ENCODE measurements around the gene CCDC18.
"Not testable (repeated sequence)": the region's sequence is repeated elsewhere in the genome, so short reads cannot be mapped to it uniquely, and the experiment has no call there.

The CCDC18 gene

GRCh38 chr1:93238425-93238824 is 57.9 kb downstream of the CCDC18 start:
- no peaks in the 10 kb centered on the region for H3K4me1 ChIP-seq (ENCODE audit: insufficient read depth, low read length, poor library complexity, severe bottlenecking)
- H3F3A ChIP-seq (ENCODE audit: low read depth) = no peaks in the 10 kb centered on the region
- H3K4me2 ChIP-seq (ENCODE audit: low read depth, low read length, poor library complexity, severe bottlenecking) = no peak overlapping the region
- H3K9me2 ChIP-seq (replicated peaks; ENCODE audit: low read depth, low read length) = no peaks in the 10 kb centered on the region
- H3K36me3 ChIP-seq (ENCODE audit: insufficient read depth, low read length) = peaks cover 29% of the 10 kb centered on the region
- H3K4me3 ChIP-seq (ENCODE audit: low read length, poor library complexity, severe bottlenecking) = no peak overlapping the region
- H3K9me3 ChIP-seq (ENCODE audit: insufficient read depth, low read depth, low read length) = peaks cover 4% of the 10 kb centered on the region; the same call in 1 of the 2 replicates
- no peaks in the 10 kb centered on the region for H3K79me2 ChIP-seq (ENCODE audit: insufficient read depth, low read length)
- TF ChIP-seq CTCF (conservative IDR thresholded peaks at IDR 0.05; ENCODE audit: low read length) (no peak), EZH2phosphoT487 (IDR thresholded peaks at IDR 0.05; ENCODE audit: borderline replicate concordance) (no peak)
- no peak overlapping the region for H3K9ac ChIP-seq (ENCODE audit: low read depth, low read length, poor library complexity, severe bottlenecking)
- H4K20me1 ChIP-seq (ENCODE audit: insufficient read depth, low read length, poor library complexity, severe bottlenecking) = no peaks in the 10 kb centered on the region
- H2AFZ ChIP-seq (ENCODE audit: low read length) = no peak overlapping the region
- H3K27me3 ChIP-seq (ENCODE audit: insufficient read depth, low read length, poor library complexity, severe bottlenecking) = no peaks in the 10 kb centered on the region

- H3K4me1 ChIP-seq (ENCODE audit: insufficient read depth, low read length, poor library complexity, severe bottlenecking) = no peaks in the 10 kb centered on the region
- H3K9ac ChIP-seq (ENCODE audit: low read depth, low read length, poor library complexity, severe bottlenecking) = no peak overlapping the region
- H2AFZ ChIP-seq (ENCODE audit: low read length) = no peak overlapping the region
- H3K4me3 ChIP-seq (ENCODE audit: low read length, poor library complexity, severe bottlenecking) = no peak overlapping the region
- peaks cover 8% of the 10 kb centered on the region; the same call in 1 of the 2 replicates for H3K9me3 ChIP-seq (ENCODE audit: insufficient read depth, low read depth, low read length)
- H3K4me2 ChIP-seq (ENCODE audit: low read depth, low read length, poor library complexity, severe bottlenecking) = no peak overlapping the region
- H3K9me2 ChIP-seq (replicated peaks; ENCODE audit: low read depth, low read length) = no peaks in the 10 kb centered on the region
- H3K79me2 ChIP-seq (ENCODE audit: insufficient read depth, low read length) = no peaks in the 10 kb centered on the region
- peaks cover 29% of the 10 kb centered on the region for H3K36me3 ChIP-seq (ENCODE audit: insufficient read depth, low read length)
- TF ChIP-seq EZH2phosphoT487 (IDR thresholded peaks at IDR 0.05; ENCODE audit: borderline replicate concordance) (no peak), CTCF (conservative IDR thresholded peaks at IDR 0.05; ENCODE audit: low read length) (no peak)
- no peaks in the 10 kb centered on the region for H4K20me1 ChIP-seq (ENCODE audit: insufficient read depth, low read length, poor library complexity, severe bottlenecking)
- H3K27me3 ChIP-seq (ENCODE audit: insufficient read depth, low read length, poor library complexity, severe bottlenecking) = no peaks in the 10 kb centered on the region
- H3F3A ChIP-seq (ENCODE audit: low read depth) = no peaks in the 10 kb centered on the region
Measured at GRCh38 chr1:93239863-93240262, 59.3 kb downstream of the CCDC18 start.

GRCh38 chr1:93243233-93243632 is 62.7 kb downstream of the CCDC18 start:
- H3K9ac ChIP-seq (ENCODE audit: low read depth, low read length, poor library complexity, severe bottlenecking); H3K4me3 ChIP-seq (ENCODE audit: low read length, poor library complexity, severe bottlenecking); H3K9me2 ChIP-seq (replicated peaks; ENCODE audit: low read depth, low read length); H3F3A ChIP-seq (ENCODE audit: low read depth); H3K4me2 ChIP-seq (ENCODE audit: low read depth, low read length, poor library complexity, severe bottlenecking); H3K9me3 ChIP-seq (ENCODE audit: insufficient read depth, low read depth, low read length); H3K79me2 ChIP-seq (ENCODE audit: insufficient read depth, low read length); H4K20me1 ChIP-seq (ENCODE audit: insufficient read depth, low read length, poor library complexity, severe bottlenecking); H3K4me1 ChIP-seq (ENCODE audit: insufficient read depth, low read length, poor library complexity, severe bottlenecking); H2AFZ ChIP-seq (ENCODE audit: low read length); H3K27me3 ChIP-seq (ENCODE audit: insufficient read depth, low read length, poor library complexity, severe bottlenecking): not testable (repeated sequence)
- peaks cover 23% of the 10 kb centered on the region for H3K36me3 ChIP-seq (ENCODE audit: insufficient read depth, low read length)

- no peaks in the 10 kb centered on the region for H4K20me1 ChIP-seq (ENCODE audit: insufficient read depth, low read length, poor library complexity, severe bottlenecking)
- H3K9ac ChIP-seq (ENCODE audit: low read depth, low read length, poor library complexity, severe bottlenecking) = no peak overlapping the region
- peaks cover 8% of the 10 kb centered on the region; the same call in 1 of the 2 replicates for H3K9me3 ChIP-seq (ENCODE audit: insufficient read depth, low read depth, low read length)
- H3F3A ChIP-seq (ENCODE audit: low read depth) = no peaks in the 10 kb centered on the region
- no peaks in the 10 kb centered on the region for H3K27me3 ChIP-seq (ENCODE audit: insufficient read depth, low read length, poor library complexity, severe bottlenecking)
- no peak overlapping the region for H3K4me3 ChIP-seq (ENCODE audit: low read length, poor library complexity, severe bottlenecking)
- H3K4me1 ChIP-seq (ENCODE audit: insufficient read depth, low read length, poor library complexity, severe bottlenecking) = no peaks in the 10 kb centered on the region
- H3K4me2 ChIP-seq (ENCODE audit: low read depth, low read length, poor library complexity, severe bottlenecking) = no peak overlapping the region
- H2AFZ ChIP-seq (ENCODE audit: low read length) = no peak overlapping the region
- TF ChIP-seq EZH2phosphoT487 (IDR thresholded peaks at IDR 0.05; ENCODE audit: borderline replicate concordance) = no peak
- TF ChIP-seq CTCF (conservative IDR thresholded peaks at IDR 0.05; ENCODE audit: low read length) = no peak
- H3K36me3 ChIP-seq (ENCODE audit: insufficient read depth, low read length) = peaks cover 23% of the 10 kb centered on the region
- H3K9me2 ChIP-seq (replicated peaks; ENCODE audit: low read depth, low read length) = no peaks in the 10 kb centered on the region
- no peaks in the 10 kb centered on the region for H3K79me2 ChIP-seq (ENCODE audit: insufficient read depth, low read length)
Measured at GRCh38 chr1:93244298-93245069, 64.0 kb downstream of the CCDC18 start.
